HG03571 (cell line): ENCODE results near the gene VARS2.
"Not testable (repeated sequence)": the region's sequence is repeated elsewhere in the genome, so short reads cannot be mapped to it uniquely, and the experiment has no call there.

Experiments used
- ATAC-seq: cut with Tn5 transposase; IDR thresholded peaks from one replicate; pipeline ENCODE4 v1.9.1; 2021; ENCODE audit not compliant: unreplicated experiment

Gene VARS2

DNA sequence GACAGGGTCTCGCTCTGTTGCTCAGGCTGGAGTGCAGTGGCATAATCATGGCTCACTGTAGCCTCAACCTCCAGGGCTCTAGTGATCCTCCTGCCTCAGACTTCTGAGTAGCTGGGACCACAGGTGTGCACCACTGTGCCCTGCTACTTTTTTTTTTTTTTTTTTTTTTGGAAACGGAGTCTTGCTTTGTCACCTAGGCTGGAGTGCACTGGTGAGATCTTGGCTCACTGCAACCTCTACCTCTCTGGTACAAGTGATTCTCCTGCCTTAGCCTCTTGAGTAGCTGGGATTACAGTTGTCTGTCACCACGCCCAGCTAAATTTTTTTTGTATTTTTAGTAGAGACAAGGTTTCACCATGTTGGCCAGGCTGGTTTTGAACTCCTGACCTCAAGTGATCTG is 13.0 kb downstream of the VARS2 start:
- not testable (repeated sequence) for ATAC-seq

DNA sequence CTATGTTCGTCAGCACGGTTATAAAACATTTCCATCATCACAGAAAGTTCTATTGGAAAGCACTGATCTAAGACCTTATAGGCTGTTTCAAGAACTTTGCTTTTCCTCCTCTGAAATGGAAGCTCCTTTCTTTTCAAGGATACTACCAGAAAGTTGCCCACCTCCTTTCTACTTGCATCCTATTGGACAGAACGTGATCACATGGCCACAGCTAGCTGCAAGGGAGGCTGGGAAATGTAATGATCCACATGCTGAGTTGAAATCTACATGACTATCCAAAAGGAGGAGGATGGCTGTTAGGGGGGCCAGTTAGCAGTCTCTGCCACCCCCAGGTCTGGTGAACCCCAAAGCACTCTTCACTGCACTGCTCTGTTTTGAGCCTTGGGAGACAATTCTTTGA is 14.6 kb downstream of the VARS2 start:
- no peak for ATAC-seq

DNA sequence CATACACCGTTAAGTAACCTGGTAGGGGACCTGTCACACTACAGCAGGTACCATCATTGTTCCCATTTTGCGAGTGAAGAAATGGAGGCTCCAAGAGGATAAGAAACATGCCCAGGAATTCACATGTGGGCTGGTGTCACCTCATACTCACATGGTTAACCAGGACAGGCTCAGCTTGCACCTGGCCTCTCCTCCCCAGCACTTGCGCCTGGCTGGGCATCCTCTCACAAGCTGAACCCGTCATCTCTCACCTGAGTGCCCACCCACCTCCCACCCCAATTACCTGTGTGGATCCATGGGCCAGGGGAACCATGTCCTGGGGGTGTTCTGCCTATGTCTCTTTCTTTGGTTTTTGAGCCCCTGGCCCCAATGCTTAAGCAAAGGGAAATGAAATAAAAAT is 16.5 kb downstream of the VARS2 start:
- ATAC-seq = no peak

DNA sequence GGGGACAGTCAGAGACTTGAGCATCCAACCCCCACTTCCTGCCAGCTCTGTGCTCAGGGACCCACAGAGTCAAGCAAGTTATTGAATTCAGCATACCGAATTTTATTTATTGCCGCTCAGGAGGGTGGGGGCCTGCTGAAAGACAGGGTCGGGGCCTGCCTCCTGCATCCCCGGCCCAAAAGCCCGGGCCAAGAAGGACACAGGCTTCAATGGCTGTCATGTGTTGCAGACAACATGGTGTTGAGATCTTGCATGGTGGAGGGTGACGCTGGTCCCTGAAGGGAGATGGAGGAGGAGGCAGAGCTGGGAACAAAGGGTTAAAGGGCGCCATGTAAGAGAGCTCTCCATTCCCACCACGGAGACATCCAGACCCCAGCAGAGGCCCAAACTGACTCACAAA is 17.2 kb downstream of the VARS2 start:
- no peak for ATAC-seq

DNA sequence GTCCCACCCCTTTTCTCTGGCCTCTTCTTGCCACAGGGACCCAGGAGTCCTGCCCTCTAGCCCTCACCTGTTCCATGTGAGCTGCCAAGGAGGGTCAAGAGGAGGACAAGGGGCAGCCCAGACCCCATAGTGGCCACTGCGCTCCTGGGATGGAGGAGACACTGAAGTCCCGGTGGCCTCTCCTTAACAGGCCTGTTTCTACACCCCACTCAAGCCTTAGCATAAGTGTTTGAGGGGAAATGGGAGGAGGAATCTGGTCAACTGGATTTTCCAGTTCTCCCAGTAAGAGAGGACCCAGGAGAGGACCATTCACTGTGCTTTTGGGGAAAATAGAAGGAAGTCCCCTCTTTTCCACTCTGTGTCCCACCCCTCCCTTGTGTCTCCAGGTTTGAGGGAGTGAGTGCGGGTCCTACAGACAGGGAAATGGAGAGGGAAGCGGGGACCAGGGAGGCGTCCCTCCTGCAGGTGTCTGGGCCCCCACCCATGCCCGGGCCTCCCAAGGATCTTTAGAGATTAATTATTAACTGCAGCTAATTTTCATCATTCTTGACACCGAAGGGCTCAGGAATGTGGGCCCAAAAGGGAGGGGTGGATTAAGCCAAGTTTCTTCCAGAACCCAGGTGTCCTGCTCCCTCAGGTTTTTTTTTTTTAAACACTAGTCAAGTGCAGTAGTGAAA is 18.1 kb downstream of the VARS2 start, which contains the start of gene SFTA2:
Gene SFTA2, minus strand, starts transcription at position 202 of the 677 bp plus-strand sequence. Its CDS starts 74 bp downstream, at position 128.
- no peak for ATAC-seq

DNA sequence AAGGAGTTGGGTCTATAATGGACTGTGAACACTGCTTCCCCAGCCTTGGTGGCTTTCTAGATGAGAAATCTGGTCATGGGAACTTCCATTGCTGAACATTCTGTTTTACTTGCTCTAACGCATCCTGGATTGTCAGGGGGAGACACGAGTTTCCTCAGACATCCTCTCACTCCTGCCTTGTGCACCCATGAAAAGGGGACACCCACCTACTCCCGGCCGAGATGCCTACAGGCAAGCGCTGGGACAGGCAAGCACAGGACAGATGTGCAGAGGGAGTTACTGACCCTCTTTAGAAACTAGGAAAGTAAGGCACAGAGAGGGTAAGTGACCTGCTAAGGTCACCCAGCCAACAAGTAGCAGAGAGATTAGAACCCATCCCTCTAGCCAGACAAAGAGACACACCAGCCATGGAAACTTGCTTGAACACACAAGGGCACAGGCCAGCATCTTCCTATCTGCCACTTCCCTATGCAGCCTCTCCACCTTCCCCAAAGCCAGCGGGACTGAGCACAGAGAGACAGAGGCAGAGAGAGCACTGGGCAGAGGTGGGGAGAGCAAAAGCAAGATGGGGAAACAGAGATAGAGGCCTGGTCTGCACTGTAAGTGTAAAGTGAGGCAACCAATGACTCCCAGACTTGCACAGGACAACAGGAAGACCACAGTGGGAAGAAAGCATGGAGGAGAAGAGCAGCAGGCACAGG is 18.8 kb downstream of the VARS2 start:
- ATAC-seq = no peak

DNA sequence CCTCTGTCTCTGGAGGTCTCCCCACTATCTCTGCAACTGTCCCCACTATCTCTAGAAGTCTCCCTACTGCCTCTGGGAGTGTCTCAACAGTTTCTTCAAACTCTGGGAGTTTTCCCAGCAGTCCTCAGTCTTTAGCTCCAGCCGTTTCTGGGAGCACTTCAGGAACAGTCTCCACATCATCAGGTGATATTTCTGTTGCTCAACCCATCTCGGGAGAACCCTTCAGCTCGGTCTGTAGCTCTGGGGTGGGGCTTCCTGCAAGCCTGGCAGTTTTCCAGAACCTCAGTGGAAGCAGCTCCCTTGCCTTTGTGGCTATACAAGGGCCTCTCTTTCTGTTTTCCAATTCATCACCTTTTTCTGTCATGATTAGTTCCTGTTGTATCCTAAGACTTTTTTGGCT is 21.0 kb downstream of the VARS2 start:
- no peak for ATAC-seq

DNA sequence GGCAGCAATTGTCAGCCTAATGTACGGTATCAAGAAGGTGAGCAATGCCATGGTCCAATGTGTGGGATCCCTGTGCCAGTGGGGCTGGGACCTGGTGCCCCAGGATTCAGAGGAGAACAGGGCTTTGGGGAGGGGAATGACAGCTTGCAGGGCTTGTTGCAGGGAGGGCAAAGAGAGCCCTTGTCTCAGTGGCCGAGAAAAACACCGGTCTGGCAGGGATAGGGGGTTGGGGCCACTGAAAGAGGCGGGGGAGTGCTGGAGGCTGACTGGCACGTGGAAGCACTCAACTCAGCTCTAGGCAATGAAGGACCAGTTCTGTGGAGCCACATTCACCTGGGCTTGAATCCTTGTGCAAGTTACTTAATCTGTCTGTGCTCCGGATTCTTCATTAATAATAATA is 23.2 kb downstream of the VARS2 start:
- ATAC-seq = no peak

DNA sequence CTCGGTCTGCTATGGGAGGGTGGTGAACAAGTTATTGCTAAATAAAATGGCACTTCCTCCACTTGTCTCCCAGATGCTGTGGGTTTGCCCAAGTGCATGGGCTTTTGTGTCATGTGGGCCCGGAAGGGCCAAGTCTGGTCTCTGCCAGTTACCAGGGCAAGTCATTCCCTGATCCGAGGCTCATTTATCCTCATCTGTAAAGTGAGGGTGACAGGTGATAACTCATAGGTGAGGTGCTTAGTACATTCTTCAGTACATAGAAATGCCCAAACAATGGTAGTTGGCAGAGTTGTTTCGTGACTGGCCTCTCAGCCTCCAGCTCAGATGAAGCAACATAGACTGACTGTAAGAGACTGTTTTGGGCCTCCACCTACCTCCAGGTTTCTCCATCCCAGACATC is 24.7 kb downstream of the VARS2 start:
- no peak for ATAC-seq

DNA sequence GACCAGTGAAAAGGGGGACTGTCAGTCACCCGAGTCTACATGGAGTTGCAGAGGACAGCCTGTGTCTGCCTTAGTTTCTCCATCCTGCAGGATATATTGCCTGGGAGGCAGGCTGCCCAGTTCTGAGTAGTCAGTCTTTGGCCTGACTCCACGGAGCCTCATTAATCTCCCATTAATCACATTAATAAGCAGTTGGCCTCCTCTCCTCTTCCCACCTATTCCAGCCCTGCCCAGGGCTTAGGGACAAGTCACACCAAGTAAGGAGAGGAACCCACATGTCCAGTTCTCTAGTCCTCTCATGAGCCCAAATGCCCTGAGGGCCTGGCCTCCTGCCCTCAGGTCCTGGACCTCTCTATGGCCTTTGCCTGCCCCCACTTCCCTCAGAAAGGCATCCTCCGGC is 25.4 kb downstream of the VARS2 start:
- no peak for ATAC-seq

DNA sequence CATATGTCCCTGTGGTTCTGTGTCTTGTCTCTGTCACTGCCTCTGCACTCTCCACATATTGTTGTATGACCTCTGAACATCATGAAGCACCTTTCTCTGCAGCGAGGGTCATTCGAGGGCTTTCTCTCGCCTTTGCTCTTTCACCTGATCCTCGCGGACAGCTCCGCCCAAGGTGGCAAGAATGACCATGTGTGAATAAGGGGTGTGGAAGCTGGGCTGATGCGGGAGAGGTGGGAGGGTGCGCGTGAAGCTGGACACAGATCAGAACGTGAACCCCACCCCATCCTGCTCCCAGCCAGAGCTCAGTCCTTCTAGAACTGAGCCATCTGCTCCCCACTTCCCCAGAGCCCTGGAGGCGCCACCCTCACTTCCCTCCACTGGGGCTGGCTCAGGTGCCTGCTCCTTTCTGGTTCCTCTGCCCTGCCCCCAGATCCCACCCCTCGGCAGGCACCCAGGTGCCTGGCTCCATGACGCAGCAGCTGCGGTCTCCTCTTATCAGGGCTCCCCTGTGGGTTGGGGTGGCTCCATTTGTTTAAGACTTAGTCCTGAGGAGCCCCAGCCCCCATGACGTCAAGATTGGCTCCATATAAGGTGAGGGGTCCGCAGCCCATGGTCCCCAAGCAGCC is 26.4 kb downstream of the VARS2 start, which contains the start of gene MUCL3:
Gene MUCL3, plus strand, starts transcription at position 613 of the 626 bp plus-strand sequence. CDS start 27 bp downstream, outside the sequence.
- ATAC-seq = no peak

DNA sequence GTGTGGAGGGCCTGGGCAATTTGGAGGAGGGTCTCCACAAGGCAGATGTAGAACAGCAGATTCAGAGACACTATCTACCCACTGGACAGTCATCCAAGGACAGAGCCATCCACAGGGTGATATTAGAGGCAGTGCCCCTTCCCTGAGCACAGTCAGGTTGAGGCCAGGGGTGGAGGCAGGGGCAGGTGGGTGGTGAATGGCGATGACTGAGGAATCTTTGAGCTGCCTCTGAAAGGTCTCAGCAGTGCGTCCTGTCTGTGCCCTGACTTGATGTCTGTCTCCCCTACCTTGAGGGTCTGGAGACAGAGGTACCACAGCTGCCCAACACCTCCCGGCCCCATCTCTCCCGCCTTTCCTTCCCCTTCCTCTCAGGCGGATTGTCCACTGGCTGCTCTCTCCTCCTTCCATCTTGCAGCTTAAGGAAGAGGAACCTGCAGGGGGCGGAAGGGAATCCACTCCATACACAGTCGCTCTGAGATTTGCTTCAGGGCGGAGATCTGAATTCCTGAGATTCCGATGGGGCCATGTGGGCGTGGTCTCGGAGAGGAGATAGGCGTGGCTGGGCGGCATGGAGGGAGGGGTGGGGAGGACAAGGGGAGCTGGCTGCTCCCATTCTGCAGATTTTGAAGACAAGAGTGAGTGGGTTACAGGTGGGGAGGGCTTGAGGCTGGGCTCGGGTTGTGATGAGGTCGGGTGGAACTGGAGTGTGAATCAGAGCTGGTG is 28.5 kb downstream of the VARS2 start:
- ATAC-seq = no peak

DNA sequence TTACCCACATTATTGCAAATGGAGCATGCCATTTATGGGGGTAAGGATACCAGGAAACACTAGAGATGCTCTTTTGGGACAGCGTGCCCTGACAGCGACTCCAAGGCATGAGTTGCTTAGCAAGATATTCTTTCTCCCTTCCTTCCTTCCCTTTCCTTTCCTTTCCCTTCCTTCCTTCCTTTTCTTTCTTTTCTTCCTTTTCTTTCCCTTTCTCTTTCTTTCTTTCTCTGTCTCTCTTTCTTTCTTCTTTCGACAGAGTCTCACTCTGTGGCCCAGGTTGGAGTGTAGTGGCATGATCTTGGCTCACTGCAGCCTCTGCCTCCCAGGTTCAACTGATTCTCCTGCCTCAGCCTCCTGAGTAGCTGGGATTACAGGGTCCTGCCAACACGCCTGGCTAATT is 30.0 kb downstream of the VARS2 start:
- ATAC-seq = no peak

DNA sequence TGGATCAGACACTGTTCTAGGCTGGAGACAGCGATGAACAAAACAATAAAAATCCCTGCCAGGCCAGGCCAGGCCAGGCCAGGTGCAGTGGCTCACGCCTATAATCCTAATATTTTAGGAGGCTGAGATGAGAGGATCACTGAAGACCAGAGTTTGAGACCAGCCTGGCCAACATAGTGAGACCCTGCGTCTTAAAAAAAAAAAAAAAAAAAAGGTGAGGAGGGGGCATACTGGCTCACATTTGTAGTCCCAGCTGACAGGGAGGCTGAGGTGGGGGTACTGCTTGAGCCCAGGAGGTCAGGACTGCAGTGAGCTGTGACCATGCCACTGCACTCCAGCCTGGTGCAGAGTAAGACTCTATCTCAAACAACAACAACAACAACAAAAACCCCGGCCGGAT is 31.2 kb downstream of the VARS2 start:
- no peak for ATAC-seq

DNA sequence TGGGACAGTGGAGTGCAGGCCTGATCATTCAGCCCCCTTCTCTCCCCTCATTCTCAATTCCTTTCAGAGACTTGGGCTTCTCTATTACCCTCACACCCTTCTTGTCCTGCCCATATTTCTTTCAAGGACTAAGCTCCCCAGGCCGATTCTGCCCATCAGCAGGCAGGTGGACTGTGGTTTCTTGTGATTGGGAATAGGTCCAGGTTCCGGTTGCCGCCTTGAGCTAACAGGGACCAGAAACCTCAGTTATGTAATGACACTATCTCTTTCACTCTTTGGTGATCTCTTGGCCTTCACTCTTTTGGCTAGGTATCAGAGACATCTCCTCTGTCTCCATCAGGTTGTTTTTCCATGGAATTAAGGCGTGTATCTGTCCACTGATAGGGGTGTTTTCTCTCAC is 33.2 kb downstream of the VARS2 start:
- no peak for ATAC-seq

DNA sequence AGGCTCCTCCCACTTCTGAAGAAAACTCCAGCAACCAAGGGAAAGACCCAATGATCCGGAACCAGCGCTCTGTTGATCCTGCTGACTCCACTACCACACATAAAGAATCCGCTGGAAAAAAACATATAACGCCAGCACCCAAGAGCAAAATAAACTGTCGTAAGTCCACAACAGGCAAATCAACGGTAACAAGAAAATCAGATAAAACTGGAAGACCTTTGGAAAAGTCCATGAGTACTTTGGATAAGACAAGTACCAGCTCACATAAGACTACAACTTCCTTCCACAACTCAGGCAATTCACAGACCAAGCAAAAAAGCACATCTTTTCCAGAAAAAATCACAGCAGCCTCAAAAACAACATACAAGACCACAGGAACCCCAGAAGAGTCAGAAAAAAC is 34.8 kb downstream of the VARS2 start:
- no peak for ATAC-seq

DNA sequence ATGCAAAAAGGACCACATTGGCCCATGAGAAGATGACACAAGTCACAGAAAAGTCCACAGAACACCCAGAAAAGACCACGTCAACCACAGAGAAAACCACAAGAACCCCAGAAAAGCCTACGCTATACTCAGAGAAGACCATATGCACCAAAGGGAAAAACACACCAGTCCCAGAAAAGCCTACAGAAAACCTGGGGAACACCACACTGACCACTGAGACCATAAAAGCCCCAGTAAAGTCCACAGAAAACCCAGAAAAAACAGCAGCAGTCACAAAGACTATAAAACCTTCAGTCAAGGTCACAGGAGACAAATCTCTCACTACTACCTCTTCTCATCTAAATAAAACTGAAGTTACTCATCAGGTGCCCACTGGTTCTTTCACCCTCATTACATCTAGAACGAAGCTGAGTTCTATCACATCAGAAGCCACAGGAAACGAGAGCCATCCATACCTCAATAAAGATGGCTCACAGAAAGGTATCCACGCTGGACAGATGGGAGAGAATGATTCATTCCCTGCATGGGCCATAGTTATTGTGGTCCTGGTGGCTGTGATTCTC is 38.0 kb downstream of the VARS2 start:
- no peak for ATAC-seq

DNA sequence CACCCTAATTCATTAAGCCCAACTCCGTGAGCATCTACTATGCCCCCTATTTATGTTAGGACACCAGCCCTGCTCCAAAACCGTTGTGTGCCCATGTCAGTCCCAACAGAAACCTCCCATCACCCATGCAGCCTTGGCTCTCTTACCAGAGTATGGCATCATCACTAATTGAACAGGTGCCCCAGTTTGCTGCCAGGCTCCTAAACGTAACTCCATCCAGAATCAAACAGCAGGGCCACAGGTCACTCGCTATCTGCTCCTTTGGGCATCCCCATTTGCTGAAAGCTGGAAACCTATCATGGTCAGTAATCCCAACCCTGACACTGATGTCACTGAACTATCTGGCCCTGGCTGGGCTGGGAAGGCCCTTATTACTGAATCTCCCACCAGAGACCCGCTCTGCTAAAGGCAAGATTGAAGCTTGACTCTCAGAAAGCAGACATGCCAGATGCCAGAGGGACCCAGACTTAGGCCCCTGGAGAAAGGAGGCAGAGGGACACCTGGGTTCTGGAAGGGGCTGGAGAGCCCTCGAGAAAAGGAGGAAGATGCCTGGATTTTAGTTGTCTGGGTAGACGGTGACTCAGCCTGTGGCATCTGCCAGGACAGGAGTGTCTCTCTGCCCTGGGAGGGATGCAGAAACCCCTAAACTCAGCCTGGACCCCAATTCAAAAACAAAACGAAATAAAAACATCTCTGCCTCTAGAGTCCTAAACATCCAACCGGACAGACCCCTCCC is 40.8 kb downstream of the VARS2 start:
- no peak for ATAC-seq

DNA sequence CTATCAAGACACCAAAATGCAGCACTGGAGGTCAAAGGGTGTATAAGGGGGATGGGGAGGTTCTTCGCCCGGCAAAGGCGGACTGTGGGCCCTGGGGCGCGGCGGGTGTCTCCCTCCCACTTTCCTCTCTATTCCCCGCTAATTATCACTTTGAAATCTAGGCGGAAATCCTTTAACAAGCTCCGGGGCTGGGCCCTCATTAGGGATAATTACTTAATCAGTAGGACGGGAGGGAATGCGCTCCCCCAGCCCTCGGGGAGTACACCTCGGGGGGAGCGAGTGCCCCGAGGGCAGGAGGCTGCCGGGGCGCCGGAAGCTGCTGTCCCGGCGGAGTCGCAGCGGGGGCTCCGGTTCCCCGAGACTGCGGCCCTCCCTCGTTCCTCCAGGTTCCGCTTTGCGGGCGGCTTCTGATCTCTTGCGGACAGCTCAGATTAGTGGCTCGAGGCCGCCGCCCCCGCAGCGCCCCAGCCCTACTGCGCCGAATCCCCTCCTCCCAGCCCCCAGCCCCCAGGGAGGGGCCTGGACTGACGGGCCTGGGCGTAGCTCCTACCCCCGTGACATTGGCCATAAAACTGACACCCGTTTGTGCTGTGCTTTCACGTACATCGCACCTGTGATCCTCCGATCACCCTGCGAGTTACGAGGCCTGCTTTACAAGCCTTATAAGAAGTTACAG is 41.5 kb downstream of the VARS2 start:
- no peak for ATAC-seq

DNA sequence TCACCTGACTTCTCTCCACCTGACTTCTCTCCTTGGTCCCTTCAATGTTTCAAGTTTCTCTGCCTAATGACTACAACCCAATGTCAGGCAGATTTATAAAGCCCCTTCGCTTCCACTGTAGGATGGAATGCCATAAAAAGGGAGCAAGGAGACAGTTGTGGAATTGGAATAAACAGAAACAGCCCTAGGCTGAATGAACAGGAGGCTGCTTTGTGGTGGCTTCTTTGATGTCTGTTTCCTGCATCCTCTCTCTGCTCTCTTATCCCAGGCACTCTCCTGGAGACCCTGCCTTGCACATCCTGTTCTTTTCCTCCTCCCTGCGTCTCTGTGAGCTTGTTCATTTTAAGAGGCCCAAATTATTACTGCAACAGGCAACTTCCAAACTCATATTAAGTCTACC is 43.7 kb downstream of the VARS2 start:
- no peak for ATAC-seq
